HFFc6 (cell line): ENCODE data around the gene TMEM115. TPM values are rescaled to one million over a fixed set of nuclear protein-coding genes. Genes with fewer than 3 reads are reported as not detected.

Experiments used
- DNase-seq: peaks from one replicate; pipeline ENCODE4 v3.0.0-alpha.2; 2018
- H3K27ac Mint-ChIP-seq: 2 replicates; pipeline ENCODE4 v1.8.0; 2020; ENCODE audit warnings: mild to moderate bottlenecking, mixed read lengths
- H3K27me3 Mint-ChIP-seq: 2 replicates; pipeline ENCODE4 v1.8.0; 2021; ENCODE audit warnings: mild to moderate bottlenecking, moderate library complexity, mixed read lengths; ENCODE audit not compliant: insufficient read depth
- H3K36me3 Mint-ChIP-seq: 2 replicates; pipeline ENCODE4 v1.8.0; 2021; ENCODE audit warnings: low read depth, mixed read lengths
- H3K4me1 Mint-ChIP-seq: 2 replicates; pipeline ENCODE4 v1.8.0; 2020; ENCODE audit warnings: low read depth, mixed read lengths
- H3K4me3 Mint-ChIP-seq: 2 replicates; pipeline ENCODE4 v1.8.0; 2020; ENCODE audit warnings: mild to moderate bottlenecking, moderate library complexity, mixed read lengths
- H3K9me3 Mint-ChIP-seq: 2 replicates; pipeline ENCODE4 v1.8.0; 2020; ENCODE audit warnings: mild to moderate bottlenecking, mixed read lengths
- CTCF ChIP-seq: fragments of 200-600 bp; sonication (generic); IDR thresholded peaks from 2 replicates; pipeline ENCODE4 v1.5.0; 2021; ENCODE audit warnings: antibody characterized with exemption, mild to moderate bottlenecking
- total RNA-seq, 6 experiments: library from RNA; stranded (reverse); fragmentation: NEBNext Ultra II Directional; extraction: Animal tissue kit (Norgen Biotek cat#: 25700); gene quantifications; 2 replicates in 1 of 6; 3 replicates in 5 of 6; pipeline ENCODE4 v1.2.3, GENCODE V29; 2021

TMEM115 gene
- total RNA-seq, 6 experiments from 2014 or later: 51.7 to 65.7 (median 54.4) TPM

GRCh38 chr3:50326182-50326541, 33.2 kb downstream of the TMEM115 start:
- Mint-ChIP-seq H3K27me3 (peaks cover 4% of the 10 kb centered on the region), H3K4me1 (peaks cover 14% of the 10 kb centered on the region), H3K36me3 (peaks cover 7% of the 10 kb centered on the region; the same call in 1 of the 2 replicates), H3K9me3 (no peaks in the 10 kb centered on the region), H3K27ac (no peak overlapping the region), H3K4me3 (no peak overlapping the region; the same call in 1 of the 2 replicates)
- no peak for TF ChIP-seq CTCF
- no peak for DNase-seq

- peaks cover 4% of the 10 kb centered on the region for H3K27me3 Mint-ChIP-seq
- H3K4me1 Mint-ChIP-seq: peaks cover 14% of the 10 kb centered on the region
- peaks cover 7% of the 10 kb centered on the region; the same call in 1 of the 2 replicates for H3K36me3 Mint-ChIP-seq
- H3K4me3 Mint-ChIP-seq: no peak overlapping the region
- no peak overlapping the region for H3K27ac Mint-ChIP-seq
- no peak for TF ChIP-seq CTCF
- H3K9me3 Mint-ChIP-seq: no peaks in the 10 kb centered on the region
- no peak for DNase-seq
These were observed 33.7 kb downstream of the TMEM115 start for GRCh38 chr3:50325497-50326181.

GRCh38 chr3:50325113-50325480, 34.2 kb downstream of the TMEM115 start:
- no peak for TF ChIP-seq CTCF
- H3K27ac Mint-ChIP-seq: no peak overlapping the region
- peaks cover 4% of the 10 kb centered on the region for H3K27me3 Mint-ChIP-seq
- H3K36me3 Mint-ChIP-seq: peaks cover 7% of the 10 kb centered on the region; the same call in 1 of the 2 replicates
- H3K9me3 Mint-ChIP-seq: no peaks in the 10 kb centered on the region
- no peak overlapping the region for H3K4me3 Mint-ChIP-seq
- no peak for DNase-seq
- H3K4me1 Mint-ChIP-seq: peaks cover 19% of the 10 kb centered on the region

GRCh38 chr3:50324351-50325112, 34.8 kb downstream of the TMEM115 start:
- peak; percentile 46 for DNase-seq
- TF ChIP-seq CTCF: peak; percentile 94
- H3K27ac Mint-ChIP-seq: peak overlapping the region; percentile 44; the same call in 1 of the 2 replicates
- peaks cover 7% of the 10 kb centered on the region; the same call in 1 of the 2 replicates for H3K36me3 Mint-ChIP-seq
- no peaks in the 10 kb centered on the region for H3K9me3 Mint-ChIP-seq
- H3K4me3 Mint-ChIP-seq: no peak overlapping the region
- H3K4me1 Mint-ChIP-seq: peaks cover 23% of the 10 kb centered on the region
- peaks cover 4% of the 10 kb centered on the region for H3K27me3 Mint-ChIP-seq

- Mint-ChIP-seq H3K4me1 (peaks cover 23% of the 10 kb centered on the region), H3K4me3 (no peak overlapping the region), H3K27ac (no peak overlapping the region), H3K27me3 (peaks cover 4% of the 10 kb centered on the region), H3K36me3 (peaks cover 7% of the 10 kb centered on the region; the same call in 1 of the 2 replicates), H3K9me3 (no peaks in the 10 kb centered on the region)
- TF ChIP-seq CTCF: no peak
- no peak for DNase-seq
These were observed 35.6 kb downstream of the TMEM115 start for GRCh38 chr3:50323614-50324199.
